A673 (cell line): ENCODE measurements around the gene CTNNBL1.

Experiments used
- EZH2 ChIP-seq: fragments of 200-600 bp; sonication (generic); IDR thresholded peaks from 2 replicates; pipeline ENCODE4 v1.6.1; 2017; ENCODE audit warnings: borderline replicate concordance, low read depth, mild to moderate bottlenecking, mixed read lengths, antibody characterized with exemption, low read length; ENCODE audit not compliant: poor library complexity, severe bottlenecking
- TF ChIP-seq, protein P1 (sequence below): fragments of 300-800, 200-600 bp; sonication (generic); conservative IDR thresholded peaks from 2 replicates; pipeline ENCODE4 v1.5.1; 2017; ENCODE audit warnings: low read depth, mild to moderate bottlenecking, antibody characterized with exemption, low read length, moderate library complexity, mixed read lengths

DNA sequence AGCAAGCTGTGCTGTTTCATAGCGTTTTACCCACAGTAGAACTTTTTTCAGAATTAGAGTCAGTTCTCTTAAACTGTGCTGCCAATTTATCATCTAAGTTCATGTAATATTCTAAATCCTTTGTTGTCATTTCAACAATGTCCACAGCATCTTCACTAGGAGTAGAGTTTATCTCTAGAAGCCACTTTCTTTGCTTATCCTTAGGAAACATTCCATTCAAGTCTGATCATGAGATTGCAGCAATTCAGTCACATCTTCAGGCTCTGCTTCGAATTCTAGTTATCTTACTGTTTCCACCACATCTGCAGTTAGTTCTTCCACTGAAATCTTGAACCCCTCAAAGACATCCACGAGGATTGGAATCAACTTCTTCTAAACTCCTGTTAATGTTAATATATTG lies 12.5 kb downstream of the CTNNBL1 start:
- TF ChIP-seq EZH2 = no peak
- TF ChIP-seq, protein P1, sequence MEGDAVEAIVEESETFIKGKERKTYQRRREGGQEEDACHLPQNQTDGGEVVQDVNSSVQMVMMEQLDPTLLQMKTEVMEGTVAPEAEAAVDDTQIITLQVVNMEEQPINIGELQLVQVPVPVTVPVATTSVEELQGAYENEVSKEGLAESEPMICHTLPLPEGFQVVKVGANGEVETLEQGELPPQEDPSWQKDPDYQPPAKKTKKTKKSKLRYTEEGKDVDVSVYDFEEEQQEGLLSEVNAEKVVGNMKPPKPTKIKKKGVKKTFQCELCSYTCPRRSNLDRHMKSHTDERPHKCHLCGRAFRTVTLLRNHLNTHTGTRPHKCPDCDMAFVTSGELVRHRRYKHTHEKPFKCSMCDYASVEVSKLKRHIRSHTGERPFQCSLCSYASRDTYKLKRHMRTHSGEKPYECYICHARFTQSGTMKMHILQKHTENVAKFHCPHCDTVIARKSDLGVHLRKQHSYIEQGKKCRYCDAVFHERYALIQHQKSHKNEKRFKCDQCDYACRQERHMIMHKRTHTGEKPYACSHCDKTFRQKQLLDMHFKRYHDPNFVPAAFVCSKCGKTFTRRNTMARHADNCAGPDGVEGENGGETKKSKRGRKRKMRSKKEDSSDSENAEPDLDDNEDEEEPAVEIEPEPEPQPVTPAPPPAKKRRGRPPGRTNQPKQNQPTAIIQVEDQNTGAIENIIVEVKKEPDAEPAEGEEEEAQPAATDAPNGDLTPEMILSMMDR = no peak
